HG02798 (cell line): Measurements from ENCODE around the gene FXYD4.
A peak's percentile ranks its signal among the peaks of the same experiment; 100 is the strongest.

Experiments used
- ATAC-seq: cut with Tn5 transposase; IDR thresholded peaks from one replicate; pipeline ENCODE4 v1.9.1; 2021; ENCODE audit warnings: mild to moderate bottlenecking; ENCODE audit not compliant: unreplicated experiment, poor library complexity

Gene FXYD4

GRCh38 chr10:43393606-43394360 lies 22.3 kb downstream of the FXYD4 start:
- ATAC-seq = no peak

- ATAC-seq = no peak
Measured at GRCh38 chr10:43394868-43395267, 23.4 kb downstream of the FXYD4 start.

- ATAC-seq = no peak
Measured at GRCh38 chr10:43395571-43396060, 24.2 kb downstream of the FXYD4 start.

- ATAC-seq = peak; percentile 61
Measured at GRCh38 chr10:43396061-43396927, 24.9 kb downstream of the FXYD4 start.

- ATAC-seq = peak; percentile 85
Measured at GRCh38 chr10:43396928-43397624, 25.6 kb downstream of the FXYD4 start.

GRCh38 chr10:43398939-43399319 lies 27.5 kb downstream of the FXYD4 start:
- no peak for ATAC-seq

GRCh38 chr10:43399320-43400310 lies 28.2 kb downstream of the FXYD4 start:
- ATAC-seq = no peak

- ATAC-seq = no peak
Measured at GRCh38 chr10:43401627-43402026, 30.2 kb downstream of the FXYD4 start.

GRCh38 chr10:43402176-43402575 lies 30.7 kb downstream of the FXYD4 start:
- ATAC-seq = no peak

GRCh38 chr10:43402880-43403452 lies 31.5 kb downstream of the FXYD4 start:
- no peak for ATAC-seq

GRCh38 chr10:43403911-43404703 lies 32.7 kb downstream of the FXYD4 start:
- ATAC-seq = no peak

GRCh38 chr10:43404704-43405084 lies 33.3 kb downstream of the FXYD4 start:
- ATAC-seq = no peak

GRCh38 chr10:43407148-43407575 lies 35.7 kb downstream of the FXYD4 start:
- peak; percentile 25 for ATAC-seq

- ATAC-seq = peak; percentile 51
Measured at GRCh38 chr10:43407576-43408330, 36.3 kb downstream of the FXYD4 start.

- no peak for ATAC-seq
Measured at GRCh38 chr10:43408331-43408709, 36.9 kb downstream of the FXYD4 start.

GRCh38 chr10:43408710-43409384 lies 37.4 kb downstream of the FXYD4 start, which contains the start of gene HNRNPF:
Gene HNRNPF, minus strand, starts transcription at chr10:43409186. Its CDS starts 21,302 bp downstream, at chr10:43387884.
- peak; percentile 78 for ATAC-seq
